HL-60 (cell line): ENCODE results near the gene SMCO3.
"Not testable (repeated sequence)": the region's sequence is repeated elsewhere in the genome, so short reads cannot be mapped to it uniquely, and the experiment has no call there.

Experiments used
- DNase-seq, 2 experiments: peaks; one replicate each; pipeline ENCODE4 v3.0.0-alpha.2; 2010 to 2020; ENCODE audit warnings: low read depth in 1 of 2, low spot score in 1 of 2
- H3K27ac ChIP-seq: fragments of 250-450 bp; sonication (Bioruptor Pico); replicated peaks from 2 replicates; pipeline ENCODE4 v1.5.1; 2020; ENCODE audit warnings: mild to moderate bottlenecking, moderate library complexity
- H3K27me3 ChIP-seq: fragments of 250-450 bp; sonication (Bioruptor Pico); 2 replicates; pipeline ENCODE4 v1.5.1; 2021; ENCODE audit warnings: mild to moderate bottlenecking, moderate library complexity; ENCODE audit not compliant: insufficient read depth, poor library complexity, severe bottlenecking
- H3K4me3 ChIP-seq: replicated peaks from 2 replicates; pipeline ENCODE4 v1.5.1; 2011; ENCODE audit warnings: mild to moderate bottlenecking, control low read depth, low read length; ENCODE audit not compliant: insufficient read depth
- CTCF ChIP-seq: IDR thresholded peaks from one replicate; pipeline ENCODE4 v1.5.1; 2011; ENCODE audit warnings: low read length, control low read depth, inconsistent platforms; ENCODE audit not compliant: insufficient read depth
- GABPA ChIP-seq: IDR thresholded peaks from 2 replicates; pipeline ENCODE4 v1.6.1; 2012; ENCODE audit warnings: low read depth
- POLR2AphosphoS5 ChIP-seq: IDR thresholded peaks from 2 replicates; pipeline ENCODE4 v1.6.1; 2012; ENCODE audit warnings: low read depth
- SPI1 ChIP-seq: IDR thresholded peaks from 2 replicates; pipeline ENCODE4 v1.6.1; 2012; ENCODE audit warnings: low read depth, mild to moderate bottlenecking, borderline replicate concordance
- TF ChIP-seq, protein P1 (sequence below): IDR thresholded peaks from 2 replicates; pipeline ENCODE4 v1.6.1; 2012; ENCODE audit warnings: low read depth; ENCODE audit not compliant: insufficient replicate concordance

Gene SMCO3

DNA sequence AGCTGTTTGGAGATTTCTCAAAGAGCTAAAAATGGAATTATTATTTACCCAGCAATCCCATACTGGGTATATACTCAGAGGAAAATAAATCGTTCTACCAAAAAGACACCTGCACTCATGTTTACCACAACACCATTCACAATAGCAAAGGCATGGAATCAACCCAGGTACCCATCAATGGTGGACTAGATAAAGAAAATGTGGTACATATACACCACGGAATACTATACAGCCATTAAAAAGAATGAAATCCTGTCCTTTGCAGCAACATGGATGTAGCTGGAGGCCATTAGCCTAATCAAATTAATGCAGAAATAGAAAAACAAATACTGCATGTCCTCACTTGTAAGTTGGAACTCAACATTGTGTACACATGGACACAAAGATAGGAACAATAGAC, 48.6 kb downstream of the SMCO3 start:
- H3K4me3 ChIP-seq: no peak overlapping the region
- TF ChIP-seq, protein P1, sequence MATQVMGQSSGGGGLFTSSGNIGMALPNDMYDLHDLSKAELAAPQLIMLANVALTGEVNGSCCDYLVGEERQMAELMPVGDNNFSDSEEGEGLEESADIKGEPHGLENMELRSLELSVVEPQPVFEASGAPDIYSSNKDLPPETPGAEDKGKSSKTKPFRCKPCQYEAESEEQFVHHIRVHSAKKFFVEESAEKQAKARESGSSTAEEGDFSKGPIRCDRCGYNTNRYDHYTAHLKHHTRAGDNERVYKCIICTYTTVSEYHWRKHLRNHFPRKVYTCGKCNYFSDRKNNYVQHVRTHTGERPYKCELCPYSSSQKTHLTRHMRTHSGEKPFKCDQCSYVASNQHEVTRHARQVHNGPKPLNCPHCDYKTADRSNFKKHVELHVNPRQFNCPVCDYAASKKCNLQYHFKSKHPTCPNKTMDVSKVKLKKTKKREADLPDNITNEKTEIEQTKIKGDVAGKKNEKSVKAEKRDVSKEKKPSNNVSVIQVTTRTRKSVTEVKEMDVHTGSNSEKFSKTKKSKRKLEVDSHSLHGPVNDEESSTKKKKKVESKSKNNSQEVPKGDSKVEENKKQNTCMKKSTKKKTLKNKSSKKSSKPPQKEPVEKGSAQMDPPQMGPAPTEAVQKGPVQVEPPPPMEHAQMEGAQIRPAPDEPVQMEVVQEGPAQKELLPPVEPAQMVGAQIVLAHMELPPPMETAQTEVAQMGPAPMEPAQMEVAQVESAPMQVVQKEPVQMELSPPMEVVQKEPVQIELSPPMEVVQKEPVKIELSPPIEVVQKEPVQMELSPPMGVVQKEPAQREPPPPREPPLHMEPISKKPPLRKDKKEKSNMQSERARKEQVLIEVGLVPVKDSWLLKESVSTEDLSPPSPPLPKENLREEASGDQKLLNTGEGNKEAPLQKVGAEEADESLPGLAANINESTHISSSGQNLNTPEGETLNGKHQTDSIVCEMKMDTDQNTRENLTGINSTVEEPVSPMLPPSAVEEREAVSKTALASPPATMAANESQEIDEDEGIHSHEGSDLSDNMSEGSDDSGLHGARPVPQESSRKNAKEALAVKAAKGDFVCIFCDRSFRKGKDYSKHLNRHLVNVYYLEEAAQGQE: no peak
- no peak for TF ChIP-seq CTCF
- DNase-seq: no peak
- no peaks in the 10 kb centered on the region for H3K27me3 ChIP-seq
- no peak overlapping the region for H3K27ac ChIP-seq

- not testable (repeated sequence) for H3K27me3 ChIP-seq, H3K27ac ChIP-seq, DNase-seq, H3K4me3 ChIP-seq
Measured at GRCh38 chr12:14759711-14760280, 54.2 kb downstream of the SMCO3 start.

DNA sequence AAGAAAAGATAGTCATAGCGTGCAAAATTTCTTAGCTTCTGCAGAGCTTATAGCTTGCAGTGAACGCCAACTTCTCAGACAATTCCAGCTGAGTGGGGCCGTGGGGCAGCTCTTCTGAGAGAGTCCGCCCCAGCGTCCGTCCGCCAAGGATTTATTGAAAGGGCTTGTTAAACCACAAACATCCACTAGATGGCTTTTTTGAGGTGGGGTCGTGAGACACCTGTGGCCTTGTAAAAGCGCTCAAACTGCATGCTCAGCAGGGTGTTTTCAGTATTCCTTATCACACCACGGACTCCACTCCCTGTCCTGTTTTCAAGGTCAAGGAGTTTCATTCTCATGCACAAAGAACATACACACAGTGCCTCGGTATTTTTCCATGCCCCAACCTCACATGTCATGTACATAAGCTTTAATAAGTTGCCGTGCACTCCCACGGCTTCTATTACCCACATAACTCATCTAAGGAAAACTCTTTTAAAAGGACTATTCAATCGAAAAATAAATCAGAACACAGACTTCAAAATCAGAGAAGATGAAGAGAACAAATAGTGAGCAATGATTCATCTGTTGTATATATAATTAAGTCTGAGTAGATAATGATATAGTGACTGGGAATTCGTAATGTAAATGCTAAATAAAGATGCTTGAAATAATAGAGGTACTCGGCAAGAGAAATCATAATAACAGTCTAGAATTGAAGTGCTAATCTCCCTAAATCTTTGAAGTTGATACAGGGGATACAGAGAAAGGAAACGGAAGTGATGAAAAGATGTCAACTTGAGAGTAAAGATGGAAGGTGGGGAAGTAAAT, 57.4 kb downstream of the SMCO3 start:
- Histone ChIP-seq H3K4me3 (no peak overlapping the region), H3K27me3 (no peaks in the 10 kb centered on the region), H3K27ac (no peak overlapping the region)
- DNase-seq: no peak
- TF ChIP-seq GABPA (no peak), CTCF (no peak), POLR2AphosphoS5 (no peak), SPI1 (no peak)
- TF ChIP-seq, protein P1: no peak
